Epithelial cell of prostate (primary cell): ENCODE results near the gene ZBTB40.

Experiments used
- DNase-seq: peaks from one replicate; pipeline ENCODE4 v3.0.0-alpha.2; 2011; ENCODE audit warnings: low read depth, low spot score
- H3K27ac ChIP-seq: fragments of 450-650 bp; 2 replicates; pipeline ENCODE4 v1.5.1; 2017; ENCODE audit warnings: mild to moderate bottlenecking

Gene ZBTB40

DNA sequence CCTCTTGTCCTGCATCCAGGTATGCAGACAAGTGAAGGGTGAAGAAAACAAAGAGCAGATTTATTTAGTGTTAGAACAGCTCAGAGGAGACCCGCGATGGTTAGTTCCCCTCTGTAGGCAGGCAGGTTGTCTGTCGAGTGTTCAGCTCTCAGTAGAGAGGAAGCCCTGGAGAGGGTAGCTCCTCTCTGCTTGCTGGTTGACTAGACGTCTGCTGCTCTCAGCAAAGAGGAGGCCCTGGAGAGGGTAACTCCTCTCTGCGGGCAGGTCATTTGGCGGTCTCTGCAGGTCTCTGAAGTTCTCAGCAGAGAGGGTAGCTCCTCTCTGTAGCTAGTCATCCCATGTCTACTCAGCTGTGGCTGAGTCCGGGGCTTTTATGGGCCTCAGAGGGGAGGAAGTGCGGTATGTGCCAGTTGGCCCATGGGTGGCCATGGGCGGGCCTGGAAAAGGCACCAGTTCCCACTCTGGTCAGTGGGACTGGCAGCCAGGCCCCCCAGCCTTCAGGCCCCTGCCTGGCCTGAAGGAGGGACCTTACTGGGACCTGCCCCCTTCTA lies 13.4 kb downstream of the ZBTB40 start:
- no peak overlapping the region for H3K27ac ChIP-seq
- no peak for DNase-seq

- no peak for DNase-seq
- no peak overlapping the region for H3K27ac ChIP-seq
Measured at GRCh38 chr1:22465671-22466070, 14.0 kb downstream of the ZBTB40 start.

GRCh38 chr1:22470227-22470626 lies 18.6 kb downstream of the ZBTB40 start:
- H3K27ac ChIP-seq = no peak overlapping the region
- DNase-seq = no peak

DNA sequence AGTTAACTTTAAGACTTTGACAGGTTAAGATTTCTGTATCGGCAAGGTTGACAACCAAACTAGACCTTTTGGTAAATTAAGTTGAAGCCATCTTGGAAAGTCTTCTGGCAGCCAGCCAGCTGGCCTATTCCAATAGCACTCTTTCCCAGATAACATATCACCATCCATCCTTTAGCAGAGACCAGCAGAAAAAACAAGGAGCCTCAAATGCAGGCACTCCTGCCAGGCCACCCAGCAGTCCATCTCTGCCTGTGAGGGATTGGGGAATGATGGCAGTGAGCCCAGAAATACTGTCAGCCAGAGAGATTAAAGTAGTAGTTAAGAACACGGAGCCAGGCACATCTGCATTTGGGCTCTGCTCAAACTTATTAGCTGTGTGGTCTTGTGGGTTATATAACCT lies 19.4 kb downstream of the ZBTB40 start:
- H3K27ac ChIP-seq = no peak overlapping the region
- DNase-seq = no peak

DNA sequence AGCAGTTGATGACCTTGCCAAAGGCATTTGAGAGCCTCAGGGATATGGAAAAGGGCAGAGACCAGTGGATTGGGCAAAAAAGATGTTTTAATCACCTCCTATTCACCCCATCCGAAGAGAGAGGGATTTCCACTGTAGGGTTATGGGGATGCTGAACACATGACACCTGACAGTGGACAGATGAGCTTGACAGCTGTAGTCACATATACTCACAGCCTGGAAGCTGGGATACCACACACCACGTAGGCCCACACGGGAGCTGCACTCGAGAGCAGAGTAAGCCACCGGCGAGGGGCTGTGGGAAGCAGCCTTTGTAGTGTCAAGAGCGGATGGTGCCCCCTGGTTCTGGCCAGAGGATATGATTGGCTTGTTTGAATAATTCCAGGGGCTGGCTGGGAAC lies 20.0 kb downstream of the ZBTB40 start:
- H3K27ac ChIP-seq = no peak overlapping the region
- no peak for DNase-seq

GRCh38 chr1:22472596-22472995 lies 20.9 kb downstream of the ZBTB40 start:
- no peak overlapping the region for H3K27ac ChIP-seq
- no peak for DNase-seq

GRCh38 chr1:22473952-22474351 lies 22.3 kb downstream of the ZBTB40 start:
- H3K27ac ChIP-seq = no peak overlapping the region
- no peak for DNase-seq

DNA sequence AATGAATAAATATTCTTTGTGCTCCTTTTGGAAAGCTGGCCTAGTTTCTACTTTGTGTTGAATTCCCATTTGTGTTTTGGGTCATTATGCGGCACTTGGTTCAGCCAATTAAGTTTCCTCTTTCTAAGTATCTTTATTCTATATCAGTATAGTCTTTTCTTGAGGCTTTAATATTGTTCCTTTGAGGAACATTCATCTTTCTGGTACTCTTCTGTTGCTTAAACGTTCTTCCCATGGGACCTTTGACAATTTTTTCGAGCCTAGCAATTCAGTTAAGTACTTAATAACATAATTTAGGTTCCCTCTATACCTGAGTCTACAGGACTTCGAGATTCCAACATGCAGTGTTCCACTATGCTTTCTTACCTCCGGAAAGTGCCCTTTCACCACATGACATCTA lies 24.9 kb downstream of the ZBTB40 start:
- no peak for DNase-seq
- H3K27ac ChIP-seq = no peak overlapping the region

DNA sequence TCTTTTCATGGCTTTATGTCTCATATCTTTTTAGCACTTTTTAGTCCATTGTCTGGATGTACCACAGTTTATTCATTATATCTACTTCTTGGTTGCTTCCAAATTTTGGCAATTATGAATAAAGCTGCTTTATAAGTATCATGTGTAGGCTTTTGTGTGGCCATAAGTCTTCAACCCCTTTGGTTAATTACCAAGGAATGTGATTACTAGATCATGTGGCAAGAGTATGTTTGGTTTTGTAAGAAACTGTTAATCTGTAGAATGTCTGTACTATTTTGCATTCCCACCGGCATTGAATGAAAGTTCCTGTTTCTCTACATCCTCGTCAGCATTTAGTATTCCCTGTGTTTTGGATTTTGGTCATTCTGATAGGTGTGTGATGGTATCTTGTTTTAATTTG lies 31.5 kb downstream of the ZBTB40 start:
- no peak for DNase-seq
- no peak overlapping the region for H3K27ac ChIP-seq

DNA sequence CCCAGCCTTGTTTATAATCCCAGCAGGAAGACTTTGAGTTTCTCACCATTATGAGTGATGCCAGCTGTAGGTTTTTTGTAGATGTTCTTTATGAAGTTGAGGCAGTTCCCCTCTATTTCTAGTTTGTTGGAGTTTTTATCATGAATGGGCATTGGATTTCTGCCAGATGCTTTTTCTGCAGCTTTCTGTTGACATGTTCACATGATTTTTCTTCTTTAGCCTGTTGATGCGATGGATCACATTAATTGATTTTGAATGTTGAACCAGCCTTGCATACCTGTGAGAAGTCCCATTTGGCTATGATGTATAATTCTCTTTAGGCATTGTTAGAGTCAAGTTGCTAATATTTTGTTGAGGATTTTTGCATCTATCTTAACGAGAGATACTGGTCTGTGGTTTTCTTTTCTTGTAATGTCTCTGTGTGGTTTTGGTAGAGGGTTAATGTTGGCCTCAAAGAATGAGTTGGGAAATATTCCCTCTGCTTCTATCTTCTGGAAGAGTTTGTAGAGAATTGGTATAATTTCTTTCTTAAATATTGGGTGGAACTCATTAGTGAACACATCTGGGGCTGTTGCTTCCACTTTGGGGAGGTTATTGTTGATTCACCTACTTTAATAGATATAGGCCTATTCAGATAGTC lies 33.2 kb downstream of the ZBTB40 start:
- no peak for DNase-seq
- no peak overlapping the region for H3K27ac ChIP-seq

- no peak for DNase-seq
- H3K27ac ChIP-seq = no peak overlapping the region
Measured at GRCh38 chr1:22485431-22485830, 33.8 kb downstream of the ZBTB40 start.

DNA sequence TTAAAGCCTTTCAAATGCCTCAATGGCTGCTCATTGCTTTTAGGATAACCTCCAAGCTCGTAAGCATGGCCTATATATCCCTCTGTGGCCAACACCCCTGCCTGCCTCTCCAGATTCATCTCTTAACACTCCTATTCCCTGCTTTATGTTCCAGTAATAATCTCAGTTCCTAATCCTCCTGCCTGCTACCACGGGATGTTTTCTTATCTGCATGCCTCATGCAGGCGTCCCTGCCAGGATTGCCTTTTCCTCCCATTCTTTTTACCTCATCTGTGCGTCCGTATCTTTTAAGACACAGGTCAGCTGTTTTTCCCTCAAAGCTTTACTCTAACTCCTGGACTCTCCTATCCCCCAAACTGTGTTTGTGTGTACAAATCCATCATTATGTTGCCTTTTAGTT lies 36.1 kb downstream of the ZBTB40 start:
- no peak for DNase-seq
- H3K27ac ChIP-seq = no peak overlapping the region

DNA sequence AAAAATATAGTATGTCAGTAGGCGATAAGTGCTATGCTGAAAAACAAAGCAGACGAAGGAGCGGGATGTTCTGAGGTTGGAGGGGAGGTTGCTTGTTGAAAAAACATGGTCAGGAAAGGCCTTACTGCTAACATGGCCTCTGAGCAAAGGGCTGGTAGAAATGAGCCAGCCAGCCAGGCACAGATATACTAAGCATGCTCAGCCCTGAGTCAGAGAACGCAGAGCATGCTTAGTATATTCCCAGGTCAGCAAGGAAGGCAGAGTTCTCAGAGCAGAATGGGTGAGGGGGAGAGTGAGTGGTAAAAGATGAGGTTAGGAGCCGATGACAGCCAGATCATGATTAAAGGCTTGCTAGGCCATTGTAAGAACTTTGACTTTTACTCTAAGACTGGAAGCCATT lies 36.7 kb downstream of the ZBTB40 start:
- no peak for DNase-seq
- H3K27ac ChIP-seq = no peak overlapping the region

- H3K27ac ChIP-seq = no peak overlapping the region
- DNase-seq = no peak
Measured at GRCh38 chr1:22489278-22489677, 37.6 kb downstream of the ZBTB40 start.

GRCh38 chr1:22489823-22490222 lies 38.2 kb downstream of the ZBTB40 start:
- DNase-seq = no peak

DNA sequence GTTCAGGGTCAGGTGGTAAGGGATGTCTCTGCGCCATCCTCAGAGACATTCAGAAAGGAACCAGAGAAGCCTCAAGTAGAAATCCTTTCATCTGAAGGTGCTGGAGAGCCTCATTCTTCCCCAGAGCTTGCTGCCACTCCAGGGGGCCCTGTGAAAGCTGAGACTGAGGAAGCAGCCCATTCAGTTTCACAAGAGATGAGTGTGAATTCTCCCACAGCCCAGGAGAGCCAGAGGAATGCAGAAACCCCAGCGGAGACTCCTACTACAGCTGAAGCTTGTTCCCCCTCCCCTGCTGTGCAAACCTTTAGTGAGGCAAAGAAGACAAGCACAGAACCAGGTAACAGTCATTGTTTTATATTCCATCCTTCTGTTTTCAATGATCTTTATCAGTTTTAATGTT lies 38.7 kb downstream of the ZBTB40 start:
- no peak overlapping the region for H3K27ac ChIP-seq
- no peak for DNase-seq

More at GRCh38 chr1:22489823-22490222, 38.2 kb downstream of the ZBTB40 start:
- no peak overlapping the region for H3K27ac ChIP-seq

DNA sequence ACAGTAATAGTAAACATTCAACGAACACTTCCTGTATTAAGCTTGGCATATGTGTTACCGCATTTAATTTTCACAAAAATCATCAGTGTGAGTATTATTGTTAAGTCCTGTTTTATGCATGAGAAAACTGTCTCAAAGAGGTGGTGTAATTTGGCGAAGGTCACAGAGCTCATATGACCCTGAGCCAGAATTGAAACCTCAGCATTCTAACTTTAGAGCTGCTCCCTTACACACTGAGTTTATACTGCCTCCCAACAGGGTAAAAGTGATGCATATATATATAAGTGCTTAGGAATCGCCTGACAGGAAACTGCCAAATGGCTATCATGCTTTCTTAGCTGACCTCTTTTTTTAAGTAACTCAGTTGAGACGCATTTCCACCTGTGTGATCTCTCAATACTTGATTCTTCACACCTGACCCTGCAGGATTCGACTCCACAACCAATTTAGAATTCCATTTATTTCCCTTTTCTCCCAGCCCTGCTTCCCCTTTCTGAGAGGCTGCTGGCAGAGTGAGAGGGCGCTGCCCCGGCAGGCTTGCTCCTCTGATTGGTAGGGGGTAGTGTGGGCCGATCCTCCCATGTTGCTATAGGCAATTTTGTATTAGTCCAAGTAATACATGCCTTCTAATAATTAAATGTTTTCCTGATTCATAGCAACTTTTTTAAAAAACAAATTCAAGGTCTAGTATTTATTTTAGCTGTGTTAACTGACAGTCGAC lies 40.5 kb downstream of the ZBTB40 start:
- no peak overlapping the region for H3K27ac ChIP-seq
- DNase-seq = no peak

GRCh38 chr1:22494144-22494543 lies 42.5 kb downstream of the ZBTB40 start:
- H3K27ac ChIP-seq = no peak overlapping the region
- DNase-seq = no peak

DNA sequence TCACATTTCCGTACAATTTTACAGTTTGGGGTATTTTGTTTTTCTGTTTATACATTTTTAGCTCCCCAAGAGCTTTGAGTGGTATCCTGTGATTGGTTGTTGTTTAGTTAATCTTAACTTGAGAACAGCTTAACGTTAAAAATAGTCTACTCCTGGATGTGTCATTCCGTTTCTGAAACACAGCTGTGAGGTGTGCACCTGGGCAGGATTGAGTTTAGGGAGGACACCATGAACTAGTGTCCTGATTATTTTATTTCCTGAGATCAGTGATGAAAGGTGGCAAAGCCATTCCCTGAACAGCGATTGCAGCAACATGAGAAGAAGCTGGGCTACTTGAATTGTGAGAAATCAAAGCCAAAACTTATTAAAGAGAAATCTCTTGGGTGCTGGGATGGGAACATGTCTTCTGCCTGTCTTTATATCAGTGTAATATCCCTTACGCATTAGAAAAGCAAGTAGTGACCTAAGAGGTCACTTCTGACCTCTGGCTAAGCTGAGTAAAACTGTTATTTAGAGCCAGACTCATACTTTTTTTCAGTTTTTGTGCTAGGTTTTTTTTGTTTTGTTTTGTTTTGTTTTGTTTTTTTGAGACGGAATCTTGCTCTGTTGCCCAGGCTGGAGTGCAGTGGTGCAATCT lies 43.4 kb downstream of the ZBTB40 start:
- no peak overlapping the region for H3K27ac ChIP-seq
- no peak for DNase-seq

DNA sequence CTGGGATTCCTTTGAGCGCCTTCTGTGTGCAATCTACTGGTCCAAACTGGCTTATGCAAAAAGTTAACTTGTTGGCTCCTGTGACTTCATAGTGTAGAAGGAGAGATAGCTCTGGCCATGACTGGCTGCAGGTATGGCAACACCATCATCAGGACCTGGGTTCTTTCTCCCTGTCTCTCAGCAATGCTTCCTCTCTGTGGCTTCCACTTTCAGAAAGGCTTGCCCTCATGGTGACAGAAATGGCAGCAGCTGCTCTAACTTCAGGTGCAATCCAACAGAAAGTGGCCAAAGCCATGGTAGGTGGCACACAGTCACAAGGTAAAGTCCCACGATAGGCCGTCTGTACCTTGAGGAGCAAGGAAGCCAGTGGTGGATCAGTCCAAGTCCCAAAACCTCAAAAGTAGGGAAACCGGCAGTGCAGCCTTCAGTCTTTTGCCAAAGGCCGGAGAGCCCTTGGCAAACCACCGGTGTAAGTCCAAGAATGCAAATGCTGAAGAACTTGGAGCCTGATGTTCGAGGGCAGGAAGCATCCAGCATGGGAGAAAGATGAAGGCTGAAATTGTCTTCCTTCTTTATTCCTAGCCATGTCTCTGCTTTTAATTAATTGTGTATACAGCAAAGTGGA lies 45.0 kb downstream of the ZBTB40 start:
- no peak for DNase-seq
- H3K27ac ChIP-seq = no peak overlapping the region

- DNase-seq = no peak
- H3K27ac ChIP-seq = no peak overlapping the region
Measured at GRCh38 chr1:22498463-22498862, 46.8 kb downstream of the ZBTB40 start.
